Sigmoid colon (tissue), 7 donors: ENCODE measurements around the gene F3. TPM values are rescaled to one million over a fixed set of nuclear protein-coding genes. Genes with fewer than 3 reads are reported as not detected.

Source experiments
- DNase-seq: peaks from one replicate; pipeline ENCODE4 v3.0.0-alpha.2; 2019
- H3K27ac ChIP-seq, 4 donors: fragments of 200-600 bp; sonication (generic); one replicate each; pipeline ENCODE4 v1.5.1; 2016 to 2019; ENCODE audit warnings: mild to moderate bottlenecking in 1 of 4
- H3K27me3 ChIP-seq, 3 donors: fragments of 200-600 bp; sonication (generic); one replicate each; pipeline ENCODE4 v1.5.1; 2019; ENCODE audit warnings: mild to moderate bottlenecking in 1 of 3
- H3K36me3 ChIP-seq, 4 donors: fragments of 200-600 bp; sonication (generic); one replicate each; pipeline ENCODE4 v1.5.1; 2016 to 2019
- H3K4me1 ChIP-seq, 4 donors: fragments of 200-600 bp; sonication (generic); one replicate each; pipeline ENCODE4 v1.5.1; 2017 to 2019
- H3K4me3 ChIP-seq, 4 donors: fragments of 200-600 bp; sonication (generic); one replicate each; pipeline ENCODE4 v1.5.1; 2017 to 2019; ENCODE audit warnings: mild to moderate bottlenecking in 2 of 4, moderate library complexity in 1 of 4
- H3K9me3 ChIP-seq, 4 donors: fragments of 200-600 bp in 3 of 4; sonication (generic) in 3 of 4; one replicate each; pipeline versions ENCODE4 v1.5.1 to v1.6.1; 2013 to 2019
- CTCF ChIP-seq, 4 experiments: fragments of 450-650 bp in 3 of 4; fragments of 200-600 bp in 1 of 4; IDR thresholded peaks; one replicate each; pipeline ENCODE4 v1.5.1; 2016 to 2019; ENCODE audit warnings: antibody characterized with exemption in 4 of 4, mild to moderate bottlenecking in 3 of 4, moderate library complexity in 2 of 4
- EP300 ChIP-seq, 4 donors: sonication (generic); formaldehyde crosslinking; IDR thresholded peaks; one replicate each; pipeline ENCODE4 v1.6.1; 2017; ENCODE audit warnings: antibody characterized with exemption in 4 of 4
- POLR2A ChIP-seq, 2 donors: fragments of 450-650 bp; IDR thresholded peaks; one replicate each; pipeline ENCODE4 v1.6.1; 2016; ENCODE audit warnings: antibody characterized with exemption in 2 of 2, mild to moderate bottlenecking in 2 of 2, moderate library complexity in 2 of 2
- POLR2AphosphoS5 ChIP-seq, 4 donors: sonication (generic); formaldehyde crosslinking; IDR thresholded peaks; one replicate each; pipeline ENCODE4 v1.6.1; 2017; ENCODE audit warnings: antibody characterized with exemption in 4 of 4
- WGBS, 2 donors: extraction: QIAGEN DNeasy Blood & Tissue Kit; methylation state at CpG; one replicate each; pipeline ENCODE4 v1.1.7; 2013; 5-methylcytosine and 5-hydroxymethylcytosine counted together
- intact Hi-C: fragments of 100-400 bp; cut with DNase I; formaldehyde crosslinking; loops from one replicate; pipeline ENCODE4 v1.15.1; 2023
- polyA plus RNA-seq, 3 donors: library from polyadenylated mRNA; stranded (reverse); fragments of 200-250 nt; gene quantifications; one replicate each; pipeline ENCODE4 v1.2.3, GENCODE V29; 2013
- total RNA-seq, 4 donors: library from RNA; depleted of rRNA; stranded (reverse); fragments of >200 nt; gene quantifications; one replicate each; pipeline ENCODE4 v1.1.0, GENCODE V29; 2016
- donor health status: healthy with polysubstance abuse.
- donor health status: Bipolar disorder and iron deficiency.
- donor health status: healthy.

The F3 gene
- total and polyA plus RNA-seq, 7 donors: 9.9 to 53.7 (median 19.3) TPM

GRCh38 chr1:94554580-94554979, 13.0 kb upstream of the F3 start:
- DNase-seq: no peak
- no peaks in the 10 kb centered on the region for H3K9me3 ChIP-seq
- no peaks in the 10 kb centered on the region for H3K27me3 ChIP-seq
- 94% methylated on average over 5 of the region's 5 CpGs for WGBS, 2 donors
- H3K4me3 ChIP-seq: no peak overlapping the region
- no peaks in the 10 kb centered on the region for H3K4me1 ChIP-seq
- intact Hi-C loops: no loop called here
- no peak overlapping the region for H3K27ac ChIP-seq
- no peak for TF ChIP-seq EP300 (IDR thresholded peaks at IDR 0.05)
- no peak for TF ChIP-seq CTCF (IDR thresholded peaks at IDR 0.05)
- no peak for TF ChIP-seq POLR2AphosphoS5 (IDR thresholded peaks at IDR 0.05)
- TF ChIP-seq POLR2A (IDR thresholded peaks at IDR 0.05): no peak
- no peaks in the 10 kb centered on the region for H3K36me3 ChIP-seq

- DNase-seq: no peak
- no peaks in the 10 kb centered on the region for H3K36me3 ChIP-seq
- intact Hi-C loops: no loop called here
- 93% methylated on average over 4 of the region's 4 CpGs for WGBS, 2 donors
- TF ChIP-seq POLR2A (IDR thresholded peaks at IDR 0.05) (no peak), EP300 (IDR thresholded peaks at IDR 0.05) (no peak), CTCF (IDR thresholded peaks at IDR 0.05) (no peak), POLR2AphosphoS5 (IDR thresholded peaks at IDR 0.05) (no peak)
- H3K27ac ChIP-seq: no peak overlapping the region
- no peak overlapping the region for H3K4me3 ChIP-seq
- no peaks in the 10 kb centered on the region for H3K9me3 ChIP-seq
- H3K27me3 ChIP-seq: no peaks in the 10 kb centered on the region
- no peaks in the 10 kb centered on the region for H3K4me1 ChIP-seq
These were observed 12.4 kb upstream of the F3 start for GRCh38 chr1:94553931-94554330.

- Histone ChIP-seq H3K4me1 (no peaks in the 10 kb centered on the region), H3K36me3 (no peaks in the 10 kb centered on the region), H3K4me3 (no peak overlapping the region), H3K27me3 (no peaks in the 10 kb centered on the region), H3K27ac (no peak overlapping the region), H3K9me3 (no peaks in the 10 kb centered on the region)
- TF ChIP-seq EP300 (IDR thresholded peaks at IDR 0.05) (no peak), CTCF (IDR thresholded peaks at IDR 0.05) (no peak), POLR2A (IDR thresholded peaks at IDR 0.05) (no peak), POLR2AphosphoS5 (IDR thresholded peaks at IDR 0.05) (no peak)
- DNase-seq: no peak
- whole genome bisulfite sequencing, 2 donors: 60 to 66% methylated on average over 5 of the region's 5 CpGs
- intact Hi-C loops: no loop called here
These were observed 11.8 kb upstream of the F3 start for GRCh38 chr1:94553323-94553730.

GRCh38 chr1:94552071-94552586, 10.6 kb upstream of the F3 start:
- no peak overlapping the region for H3K27ac ChIP-seq
- 66 to 78% methylated on average over 8 of the region's 8 CpGs for WGBS, 2 donors
- TF ChIP-seq CTCF (IDR thresholded peaks at IDR 0.05) (no peak), POLR2A (IDR thresholded peaks at IDR 0.05) (no peak), POLR2AphosphoS5 (IDR thresholded peaks at IDR 0.05) (no peak), EP300 (IDR thresholded peaks at IDR 0.05) (no peak)
- H3K9me3 ChIP-seq: no peaks in the 10 kb centered on the region
- H3K27me3 ChIP-seq: no peaks in the 10 kb centered on the region
- no peaks in the 10 kb centered on the region for H3K4me1 ChIP-seq
- intact Hi-C loops: no loop called here
- H3K4me3 ChIP-seq: no peak overlapping the region
- DNase-seq: no peak
- no peaks in the 10 kb centered on the region for H3K36me3 ChIP-seq

- intact Hi-C loops: no loop called here
- Histone ChIP-seq H3K36me3 (no peaks in the 10 kb centered on the region), H3K27me3 (no peaks in the 10 kb centered on the region), H3K27ac (no peak overlapping the region), H3K4me1 (no peaks in the 10 kb centered on the region), H3K9me3 (no peaks in the 10 kb centered on the region), H3K4me3 (no peak overlapping the region)
- no peak for DNase-seq
- no peak for TF ChIP-seq CTCF (IDR thresholded peaks at IDR 0.05)
- TF ChIP-seq POLR2AphosphoS5 (IDR thresholded peaks at IDR 0.05): no peak
- no peak for TF ChIP-seq POLR2A (IDR thresholded peaks at IDR 0.05)
- TF ChIP-seq EP300 (IDR thresholded peaks at IDR 0.05): no peak
- WGBS, 2 donors: 89 to 94% methylated on average over 7 of the region's 7 CpGs
These were observed 9.9 kb upstream of the F3 start for GRCh38 chr1:94551449-94551848.
